CD14-positive monocyte (primary cell): ENCODE measurements around the gene IL5RA. TPM values are rescaled to one million over a fixed set of nuclear protein-coding genes. Genes with fewer than 3 reads are reported as not detected.

Experiments
- DNase-seq, 3 donors: peaks; one replicate each; pipeline ENCODE4 v3.0.0-alpha.2; 2011 to 2022
- H2AFZ ChIP-seq: 2 replicates; pipeline ENCODE4 v1.6.0; 2012; ENCODE audit warnings: mild to moderate bottlenecking, low read depth, low read length, inconsistent platforms; ENCODE audit not compliant: insufficient read depth, poor library complexity, severe bottlenecking
- H3K27ac ChIP-seq, 2 donors: 1 replicate in 1 of 2; 2 replicates in 1 of 2; pipeline ENCODE4 v1.5.1; 2012 to 2013; ENCODE audit warnings: low read length in 2 of 2, control low read depth in 1 of 2, inconsistent platforms in 1 of 2, low read depth in 1 of 2, mild to moderate bottlenecking in 1 of 2
- H3K27me3 ChIP-seq, 2 donors: one replicate each; pipeline versions ENCODE4 v1.6.0 to v1.6.1; 2011 to 2013; ENCODE audit warnings: low read length in 2 of 2; ENCODE audit not compliant: control insufficient read depth in 2 of 2, insufficient read depth in 2 of 2
- H3K36me3 ChIP-seq, 2 donors: replicated peaks in 1 of 2; 1 replicate in 1 of 2; 2 replicates in 1 of 2; pipeline versions ENCODE4 v1.5.1 to v1.6.1; 2012 to 2013; ENCODE audit warnings: low read length in 2 of 2, control low read depth in 1 of 2, inconsistent platforms in 1 of 2, mild to moderate bottlenecking in 1 of 2; ENCODE audit not compliant: insufficient read depth in 2 of 2, control insufficient read depth in 1 of 2
- H3K4me1 ChIP-seq, 2 donors: 1 replicate in 1 of 2; 2 replicates in 1 of 2; pipeline versions ENCODE4 v1.5.1 to v1.6.1; 2012 to 2013; ENCODE audit warnings: low read length in 2 of 2, control low read depth in 1 of 2, inconsistent platforms in 1 of 2, mild to moderate bottlenecking in 1 of 2, moderate library complexity in 1 of 2; ENCODE audit not compliant: insufficient read depth in 2 of 2, control insufficient read depth in 1 of 2
- H3K4me2 ChIP-seq: replicated peaks from 2 replicates; pipeline ENCODE3; 2012; ENCODE audit warnings: low read length, moderate library complexity, mild to moderate bottlenecking; ENCODE audit not compliant: poor library complexity, severe bottlenecking; ENCODE audit errors: extremely low read depth
- H3K4me3 ChIP-seq, 3 experiments: fragments of 200-600 bp in 1 of 3; sonication (generic) in 1 of 3; replicated peaks in 1 of 3; 1 replicate in 2 of 3; 2 replicates in 1 of 3; pipeline ENCODE4 v1.5.1; 2011 to 2013; ENCODE audit warnings: low read length in 3 of 3, mild to moderate bottlenecking in 3 of 3, control low read depth in 2 of 3, low read depth in 2 of 3, inconsistent platforms in 1 of 3, moderate library complexity in 1 of 3
- H3K79me2 ChIP-seq: 2 replicates; pipeline ENCODE4 v1.6.0; 2012; ENCODE audit warnings: mild to moderate bottlenecking, control low read depth, inconsistent platforms, low read length, moderate library complexity; ENCODE audit not compliant: insufficient read depth
- H3K9ac ChIP-seq: 2 replicates; pipeline ENCODE4 v1.6.0; 2017; ENCODE audit warnings: low read length, mild to moderate bottlenecking; ENCODE audit not compliant: insufficient read depth, poor library complexity, severe bottlenecking
- H3K9me3 ChIP-seq, 2 donors: replicated peaks in 1 of 2; 1 replicate in 1 of 2; 2 replicates in 1 of 2; pipeline versions ENCODE4 v1.5.1 to v1.6.1; 2012 to 2013; ENCODE audit warnings: low read length in 2 of 2, control low read depth in 1 of 2; ENCODE audit not compliant: control insufficient read depth in 1 of 2, insufficient read depth in 1 of 2
- H4K20me1 ChIP-seq: 2 replicates; pipeline ENCODE4 v1.6.0; 2012; ENCODE audit warnings: mild to moderate bottlenecking, low read length, control low read depth, moderate library complexity; ENCODE audit not compliant: insufficient read depth
- H3K27ac Mint-ChIP-seq, 7 donors: one replicate each; pipeline ENCODE4 v1.8.0; 2020; ENCODE audit warnings: mild to moderate bottlenecking in 7 of 7, mixed read lengths in 7 of 7, moderate library complexity in 6 of 7, inconsistent platforms in 2 of 7
- H3K27me3 Mint-ChIP-seq, 3 donors: one replicate each; pipeline ENCODE4 v1.8.0; 2021 to 2022; ENCODE audit warnings: low read depth in 3 of 3, mild to moderate bottlenecking in 3 of 3, mixed read lengths in 3 of 3, moderate library complexity in 3 of 3, inconsistent platforms in 1 of 3
- H3K36me3 Mint-ChIP-seq, 2 donors: one replicate each; pipeline ENCODE4 v1.8.0; 2020; ENCODE audit warnings: mixed read lengths in 2 of 2, inconsistent platforms in 1 of 2, mild to moderate bottlenecking in 1 of 2
- H3K4me1 Mint-ChIP-seq: one replicate; pipeline ENCODE4 v1.8.0; 2020; ENCODE audit warnings: mild to moderate bottlenecking, mixed read lengths
- H3K4me3 Mint-ChIP-seq, 2 donors: one replicate each; pipeline ENCODE4 v1.8.0; 2020; ENCODE audit warnings: mild to moderate bottlenecking in 2 of 2, mixed read lengths in 2 of 2, moderate library complexity in 1 of 2
- H3K9me3 Mint-ChIP-seq, 7 donors: one replicate each; pipeline ENCODE4 v1.8.0; 2020 to 2022; ENCODE audit warnings: mixed read lengths in 7 of 7, mild to moderate bottlenecking in 6 of 7, moderate library complexity in 6 of 7, inconsistent platforms in 2 of 7
- CTCF ChIP-seq: fragments of 200-600 bp; IDR thresholded peaks from one replicate; pipeline ENCODE4 v1.8.0; 2022; ENCODE audit warnings: antibody characterized with exemption, mild to moderate bottlenecking
- WGBS: methylation state at CpG from one replicate; pipeline ENCODE4 v1.1.5; 2013; ENCODE audit warnings: missing lambda C conversion rate; ENCODE audit not compliant: insufficient coverage; 5-methylcytosine and 5-hydroxymethylcytosine counted together
- intact Hi-C, 2 donors: fragments of 100-400 bp; cut with micrococcal nuclease; formaldehyde crosslinking; loops; one replicate each; pipeline versions ENCODE4 v1.15.0 to v1.15.1; 2023
- polyA plus RNA-seq, 3 donors: library from polyadenylated mRNA; depleted of rRNA in 1 of 3; unstranded in 2 of 3; stranded (reverse) in 1 of 3; fragments of 300-500 nt in 2 of 3; fragments of >200 nt in 1 of 3; fragmentation: Illumina TruSeq in 2 of 3; gene quantifications; 1 replicate in 2 of 3; 2 replicates in 1 of 3; pipeline ENCODE4 v1.2.3, GENCODE V29; 2012 to 2021

The IL5RA gene
- polyA plus RNA-seq, 3 donors: not detected

DNA sequence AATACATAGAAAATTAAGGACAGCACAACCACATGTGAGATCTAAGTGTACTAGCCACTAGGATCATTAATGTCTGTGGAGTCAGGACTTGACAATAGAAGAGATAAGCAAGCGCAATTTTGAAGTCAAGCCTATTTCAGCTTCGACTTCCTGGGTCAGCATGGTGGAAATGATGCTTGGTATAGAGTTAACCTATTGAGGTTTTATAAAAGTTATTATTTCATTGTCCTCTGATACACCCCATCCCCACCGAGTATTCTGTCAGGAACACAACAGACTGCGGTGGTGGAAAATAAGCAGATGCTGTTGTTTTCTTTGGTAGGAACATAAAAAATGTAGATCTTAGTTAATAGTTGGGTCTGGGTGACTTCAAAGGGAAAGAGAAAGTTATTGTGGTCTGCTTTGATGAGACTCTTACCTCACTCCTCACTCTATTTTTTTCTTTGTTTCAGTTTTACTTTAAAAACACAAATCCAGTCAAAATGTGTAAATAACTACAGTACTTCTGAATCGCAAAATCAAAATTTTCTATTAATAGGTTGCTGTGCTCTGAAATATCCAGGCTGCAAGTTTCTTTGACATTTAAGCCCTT, 82.1 kb downstream of the IL5RA start:
- Histone ChIP-seq H4K20me1 (no peaks in the 10 kb centered on the region), H3K9ac (no peak overlapping the region), H3K79me2 (no peaks in the 10 kb centered on the region), H3K36me3 (no peaks in the 10 kb centered on the region), H3K9me3 (no peaks in the 10 kb centered on the region), H3K27ac (no peak overlapping the region), H3K4me3 (no peak overlapping the region), H3K27me3 (no peaks in the 10 kb centered on the region), H3K4me2 (no peak overlapping the region), H3K4me1 (no peaks in the 10 kb centered on the region), H2AFZ (no peak overlapping the region)
- no CpG with 5 or more reads among the region's 5 CpGs for WGBS
- no peaks in the 10 kb centered on the region for H3K9me3 Mint-ChIP-seq
- H3K4me1 Mint-ChIP-seq: no peaks in the 10 kb centered on the region
- no peak overlapping the region for H3K4me3 Mint-ChIP-seq
- no peaks in the 10 kb centered on the region for H3K27me3 Mint-ChIP-seq
- intact Hi-C loops: no loop called here
- no peak overlapping the region for H3K27ac Mint-ChIP-seq
- TF ChIP-seq CTCF: no peak
- no peak for DNase-seq
- H3K36me3 Mint-ChIP-seq: no peaks in the 10 kb centered on the region

DNA sequence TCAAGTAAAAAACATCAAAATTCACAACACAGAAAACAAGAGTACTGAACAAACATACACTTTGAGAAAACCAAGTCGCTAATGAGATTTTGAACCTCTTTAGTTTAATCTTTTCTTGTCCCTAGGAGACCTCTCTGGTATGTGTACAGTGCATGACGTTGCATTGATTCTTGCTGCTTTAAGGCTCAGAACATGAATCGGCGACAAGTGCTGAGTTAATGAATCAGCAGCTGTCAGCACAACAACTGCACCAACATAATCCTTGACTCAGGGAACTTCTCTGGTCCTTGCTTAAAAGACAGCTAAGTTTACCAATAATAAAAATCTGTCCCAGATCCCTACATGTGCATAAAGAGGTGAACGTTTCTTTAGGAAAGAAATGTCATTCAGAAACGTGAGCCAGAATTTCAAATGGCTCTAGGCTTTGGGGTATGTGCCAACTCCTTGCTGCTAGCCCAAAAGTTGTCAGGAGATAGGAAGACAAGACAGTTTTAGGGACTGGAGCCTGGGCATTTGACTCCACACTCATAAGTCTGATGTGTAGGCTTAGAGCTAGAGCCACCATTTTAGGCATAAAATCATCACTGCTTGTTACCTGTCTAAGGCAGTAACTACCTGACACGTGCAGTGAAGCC, 86.9 kb downstream of the IL5RA start:
- no peak for DNase-seq
- intact Hi-C loops: no loop called here
- Histone ChIP-seq H3K9me3 (no peaks in the 10 kb centered on the region), H3K27me3 (no peaks in the 10 kb centered on the region), H3K4me2 (no peak overlapping the region), H3K9ac (no peak overlapping the region), H3K79me2 (no peaks in the 10 kb centered on the region), H3K4me1 (no peaks in the 10 kb centered on the region), H3K27ac (no peak overlapping the region), H2AFZ (no peak overlapping the region), H4K20me1 (no peaks in the 10 kb centered on the region), H3K4me3 (no peak overlapping the region), H3K36me3 (no peaks in the 10 kb centered on the region)
- H3K4me3 Mint-ChIP-seq: no peak overlapping the region
- no peaks in the 10 kb centered on the region for H3K4me1 Mint-ChIP-seq
- 60% methylated on average over 1 of the region's 7 CpGs for WGBS
- H3K27ac Mint-ChIP-seq: no peak overlapping the region
- no peaks in the 10 kb centered on the region for H3K27me3 Mint-ChIP-seq
- H3K9me3 Mint-ChIP-seq: peaks cover 0 to 1% (median 0%) of the 10 kb centered on the region in 7 donors
- H3K36me3 Mint-ChIP-seq: no peaks in the 10 kb centered on the region
- TF ChIP-seq CTCF: no peak
